Measurements from ENCODE around the gene KLHL3.

Gene KLHL3

DNA sequence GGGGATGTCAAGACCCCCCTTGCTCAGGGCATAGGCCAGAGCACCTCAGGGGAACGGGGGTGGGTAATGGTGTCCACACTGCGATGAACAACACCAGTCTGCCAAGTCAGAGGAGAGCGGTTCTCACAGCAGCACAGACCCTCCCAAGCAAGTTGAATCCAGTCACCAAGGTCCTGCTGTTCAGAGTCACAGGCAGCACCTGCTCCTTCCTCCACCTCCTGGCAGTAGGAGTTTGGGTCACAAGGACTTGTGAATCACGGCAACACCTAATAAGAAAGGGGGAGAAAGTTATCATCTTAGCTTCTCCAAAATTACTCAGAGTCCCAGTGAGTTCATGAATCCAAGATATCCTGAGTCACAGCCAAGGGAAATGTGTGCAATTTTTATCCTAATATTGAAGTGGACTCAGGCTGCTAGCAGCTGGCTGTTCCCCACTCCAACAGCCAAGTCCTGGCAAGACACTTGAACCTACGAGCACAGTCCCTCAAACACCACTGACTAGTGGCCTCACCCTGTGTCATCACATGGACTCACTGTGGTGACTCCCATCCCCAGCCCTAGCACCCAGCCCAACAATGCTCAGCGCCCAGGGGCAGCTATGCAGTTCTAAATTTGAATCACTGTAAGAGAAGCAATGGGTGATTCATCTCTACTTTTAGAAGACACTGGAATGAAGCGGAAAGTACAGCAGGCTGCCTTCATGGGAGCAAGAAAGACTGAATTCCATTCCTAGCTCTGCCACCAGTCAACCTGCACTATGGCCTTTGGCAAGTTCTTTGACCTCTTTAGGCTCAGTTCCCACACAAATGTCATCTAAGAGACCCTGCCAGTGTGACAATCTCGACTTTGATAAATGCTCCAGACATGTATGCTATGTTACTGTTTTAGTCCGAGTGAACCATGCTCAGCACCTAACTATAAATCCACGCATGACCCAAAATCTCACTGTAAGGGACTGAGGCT lies 113.7 kb downstream of the KLHL3 start:
- DNase-seq (ENCODE audit: low read depth, low spot score) = no peak
- CTCF ChIA-PET = interaction anchor here (1.0 to 25.7 kb wide), 7 partner anchors 8 to 302 kb away, joined by 3 to 748 read pairs (median 8); partner anchors contain the start of gene KLHL3
- H3K4me3 ChIP-seq (ENCODE audit: low read depth, low read length) = no peak overlapping the region
- TF ChIP-seq, protein P1, sequence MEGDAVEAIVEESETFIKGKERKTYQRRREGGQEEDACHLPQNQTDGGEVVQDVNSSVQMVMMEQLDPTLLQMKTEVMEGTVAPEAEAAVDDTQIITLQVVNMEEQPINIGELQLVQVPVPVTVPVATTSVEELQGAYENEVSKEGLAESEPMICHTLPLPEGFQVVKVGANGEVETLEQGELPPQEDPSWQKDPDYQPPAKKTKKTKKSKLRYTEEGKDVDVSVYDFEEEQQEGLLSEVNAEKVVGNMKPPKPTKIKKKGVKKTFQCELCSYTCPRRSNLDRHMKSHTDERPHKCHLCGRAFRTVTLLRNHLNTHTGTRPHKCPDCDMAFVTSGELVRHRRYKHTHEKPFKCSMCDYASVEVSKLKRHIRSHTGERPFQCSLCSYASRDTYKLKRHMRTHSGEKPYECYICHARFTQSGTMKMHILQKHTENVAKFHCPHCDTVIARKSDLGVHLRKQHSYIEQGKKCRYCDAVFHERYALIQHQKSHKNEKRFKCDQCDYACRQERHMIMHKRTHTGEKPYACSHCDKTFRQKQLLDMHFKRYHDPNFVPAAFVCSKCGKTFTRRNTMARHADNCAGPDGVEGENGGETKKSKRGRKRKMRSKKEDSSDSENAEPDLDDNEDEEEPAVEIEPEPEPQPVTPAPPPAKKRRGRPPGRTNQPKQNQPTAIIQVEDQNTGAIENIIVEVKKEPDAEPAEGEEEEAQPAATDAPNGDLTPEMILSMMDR (IDR thresholded peaks at IDR 0.05; ENCODE audit: insufficient read depth, low read length, missing control alignments) = no peak
- POLR2A ChIA-PET = interaction anchor here (0.6 kb wide), 1 partner anchor 207 kb away, joined by 3 read pairs; no protein-coding TSS in a partner anchor

DNA sequence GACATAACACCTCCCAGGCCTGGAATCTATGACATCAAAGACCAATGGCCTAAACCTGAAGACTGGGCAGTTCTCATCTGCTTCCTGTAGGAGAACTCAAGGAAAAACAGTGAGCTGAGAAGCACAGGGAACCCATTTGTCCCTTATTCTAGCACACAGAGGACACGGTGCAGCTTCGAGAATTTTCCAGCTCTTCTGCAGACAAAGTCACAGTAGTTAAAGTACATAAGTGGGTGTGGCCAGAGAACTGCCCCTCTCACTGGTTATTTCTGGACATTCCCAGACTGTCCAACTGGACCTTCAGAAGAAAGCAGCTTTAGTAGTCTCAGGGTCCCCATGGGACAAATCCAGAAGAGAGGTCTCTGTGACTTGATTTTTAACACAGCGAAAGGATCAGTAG lies 114.6 kb downstream of the KLHL3 start:
- TF ChIP-seq, protein P1 (IDR thresholded peaks at IDR 0.05; ENCODE audit: insufficient read depth, low read length, missing control alignments) = no peak
- DNase-seq (ENCODE audit: low read depth, low spot score) = no peak
- ChIA-PET CTCF (interaction anchor here (0.8 to 25.7 kb wide), 5 partner anchors 9 to 301 kb away, joined by 3 to 748 read pairs (median 4); partner anchors contain the start of gene KLHL3), POLR2A (no interaction called here)
- no peak overlapping the region for H3K4me3 ChIP-seq (ENCODE audit: low read depth, low read length)

DNA sequence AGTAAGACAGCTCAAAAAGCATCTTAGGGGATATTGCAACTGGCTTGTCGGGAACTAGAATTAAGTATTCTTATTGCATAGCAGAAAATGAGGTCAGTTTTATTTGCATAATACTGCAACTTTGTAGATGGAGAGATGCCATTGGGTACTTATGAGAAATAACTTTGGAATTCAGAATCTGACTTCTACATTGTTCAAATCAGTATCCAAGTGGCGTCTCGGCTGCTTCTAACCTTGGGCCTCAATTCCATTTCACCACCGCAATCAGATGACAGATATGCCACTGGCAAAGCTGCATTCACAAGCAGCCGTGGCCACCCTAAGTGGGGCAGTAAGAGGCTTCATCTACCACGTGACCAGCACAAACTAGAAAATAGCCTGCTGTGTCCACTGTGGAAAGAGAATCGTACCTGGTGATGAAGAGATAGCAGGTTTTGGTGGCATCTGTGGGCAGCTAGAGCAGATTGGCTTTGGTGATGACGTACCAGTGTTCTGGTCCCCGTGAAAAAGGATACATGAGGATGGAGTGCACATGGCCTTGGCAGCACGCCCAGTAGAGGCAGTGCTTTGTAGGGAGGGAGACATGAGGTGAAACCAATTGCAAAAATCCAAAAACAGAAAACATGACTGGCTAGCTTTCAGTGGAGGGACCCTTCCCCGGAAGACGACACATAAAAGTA lies 116.6 kb downstream of the KLHL3 start:
- TF ChIP-seq, protein P1 (IDR thresholded peaks at IDR 0.05; ENCODE audit: insufficient read depth, low read length, missing control alignments) = no peak
- ChIA-PET POLR2A (interaction anchor here (0.6 kb wide), 1 partner anchor 1381 kb away, joined by 3 read pairs; no protein-coding TSS in a partner anchor), CTCF (interaction anchor here (1.2 to 25.7 kb wide), 5 partner anchors 11 to 299 kb away, joined by 3 to 748 read pairs (median 21); partner anchors contain the start of genes KLHL3 and SPOCK1)
- H3K4me3 ChIP-seq (ENCODE audit: low read depth, low read length) = no peak overlapping the region
- DNase-seq (ENCODE audit: low read depth, low spot score) = peak; percentile 88

DNA sequence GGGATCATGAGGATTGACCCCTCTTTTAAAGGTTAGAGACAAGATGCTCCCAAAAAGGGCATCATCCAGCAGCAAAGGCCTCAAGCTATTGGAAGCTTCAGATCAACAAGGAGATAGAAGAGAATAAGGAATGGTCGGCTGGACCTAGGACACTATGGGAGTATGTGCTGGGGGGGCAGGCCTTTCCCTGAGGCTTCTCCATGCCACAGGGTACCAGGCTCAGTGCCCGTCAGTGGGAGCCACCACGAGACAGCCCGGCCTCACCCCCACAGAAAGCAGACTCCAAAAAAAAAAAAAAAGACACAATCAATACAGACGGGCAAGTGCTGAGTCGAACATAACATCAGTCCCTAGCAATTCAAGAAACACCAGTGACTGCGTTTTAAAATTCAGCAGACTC lies 117.4 kb downstream of the KLHL3 start:
- TF ChIP-seq, protein P1 (IDR thresholded peaks at IDR 0.05; ENCODE audit: insufficient read depth, low read length, missing control alignments) = no peak
- H3K4me3 ChIP-seq (ENCODE audit: low read depth, low read length) = no peak overlapping the region
- no peak for DNase-seq (ENCODE audit: low read depth, low spot score)
- ChIA-PET CTCF (interaction anchor here (0.9 to 25.7 kb wide), 4 partner anchors 10 to 298 kb away, joined by 3 to 748 read pairs (median 28); partner anchors contain the start of gene KLHL3), POLR2A (interaction anchor here (0.6 kb wide), 1 partner anchor 1380 kb away, joined by 3 read pairs; no protein-coding TSS in a partner anchor)

DNA sequence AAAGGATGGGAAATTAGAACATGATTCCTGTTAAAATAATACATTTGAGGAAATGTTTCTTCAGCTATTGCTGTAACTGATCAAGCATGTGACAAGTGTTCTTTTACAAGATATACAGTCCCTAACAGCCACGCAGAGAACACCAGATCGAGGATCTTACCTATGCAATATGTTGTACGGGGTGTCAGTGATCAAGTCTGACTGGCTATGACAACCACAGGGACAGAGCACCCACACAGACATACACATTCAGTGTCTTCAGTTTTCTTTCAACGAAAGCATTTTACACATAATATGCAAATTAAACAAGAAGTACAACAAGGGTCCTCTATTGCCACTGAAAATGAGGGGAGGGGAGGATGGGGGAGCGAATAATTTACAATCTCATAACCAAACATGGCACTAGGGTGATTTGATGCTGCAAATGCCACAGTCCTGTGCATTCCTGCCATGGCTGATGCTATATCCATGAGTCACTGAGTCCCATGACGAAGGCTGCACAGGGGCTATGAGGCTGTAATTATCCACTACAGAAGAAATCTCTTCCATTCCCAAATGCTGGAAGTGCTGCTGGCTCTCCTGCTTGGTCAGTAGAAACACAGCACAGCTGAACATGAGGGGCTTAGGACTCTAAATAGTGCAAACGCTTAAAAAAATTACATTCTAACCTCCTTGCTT lies 118.2 kb downstream of the KLHL3 start:
- H3K4me3 ChIP-seq (ENCODE audit: low read depth, low read length) = no peak overlapping the region
- ChIA-PET POLR2A (no interaction called here), CTCF (interaction anchor here (0.9 to 4.8 kb wide), 6 partner anchors 9 to 297 kb away, joined by 3 to 36 read pairs (median 8); no protein-coding TSS in a partner anchor)
- no peak for DNase-seq (ENCODE audit: low read depth, low spot score)
- TF ChIP-seq, protein P1 (IDR thresholded peaks at IDR 0.05; ENCODE audit: insufficient read depth, low read length, missing control alignments) = no peak
